Type B pancreatic cell (in vitro differentiated cells): ENCODE measurements around the gene RPS21. TPM values are rescaled to one million over a fixed set of nuclear protein-coding genes. Genes with fewer than 3 reads are reported as not detected.

Experiments used
- DNase-seq: peaks from one replicate; pipeline ENCODE4 v3.0.0; 2021; ENCODE audit warnings: mixed read lengths; ENCODE audit not compliant: unreplicated experiment; ENCODE audit errors: extremely low spot score
- H3K27ac Mint-ChIP-seq: 2 replicates; pipeline ENCODE4 v1.8.0; 2021; ENCODE audit warnings: mild to moderate bottlenecking, mixed read lengths
- H3K27me3 Mint-ChIP-seq: 2 replicates; pipeline ENCODE4 v1.8.0; 2021; ENCODE audit warnings: mixed read lengths
- H3K36me3 Mint-ChIP-seq: 2 replicates; pipeline ENCODE4 v1.8.0; 2021; ENCODE audit warnings: mixed read lengths
- H3K4me1 Mint-ChIP-seq: one replicate; pipeline ENCODE4 v1.8.0; 2021; ENCODE audit warnings: mixed read lengths; ENCODE audit not compliant: unreplicated experiment
- H3K4me3 Mint-ChIP-seq: 2 replicates; pipeline ENCODE4 v1.8.0; 2021; ENCODE audit warnings: mild to moderate bottlenecking, mixed read lengths
- H3K9me3 Mint-ChIP-seq: 2 replicates; pipeline ENCODE4 v1.8.0; 2021; ENCODE audit warnings: mixed read lengths
- total RNA-seq: library from RNA; stranded (reverse); gene quantifications from 2 replicates; pipeline ENCODE4 v1.2.1, GENCODE V29; 2021; ENCODE audit warnings: low replicate concordance
- TF ChIP-seq, protein P1 (sequence below): fragments of 200-600 bp; sonication (generic); conservative IDR thresholded peaks from 2 replicates; pipeline ENCODE4 v1.5.0; 2021; ENCODE audit warnings: antibody characterized with exemption, mild to moderate bottlenecking

RPS21 gene
- total RNA-seq, 1 donor from 2014 or later: 1,432 TPM

DNA sequence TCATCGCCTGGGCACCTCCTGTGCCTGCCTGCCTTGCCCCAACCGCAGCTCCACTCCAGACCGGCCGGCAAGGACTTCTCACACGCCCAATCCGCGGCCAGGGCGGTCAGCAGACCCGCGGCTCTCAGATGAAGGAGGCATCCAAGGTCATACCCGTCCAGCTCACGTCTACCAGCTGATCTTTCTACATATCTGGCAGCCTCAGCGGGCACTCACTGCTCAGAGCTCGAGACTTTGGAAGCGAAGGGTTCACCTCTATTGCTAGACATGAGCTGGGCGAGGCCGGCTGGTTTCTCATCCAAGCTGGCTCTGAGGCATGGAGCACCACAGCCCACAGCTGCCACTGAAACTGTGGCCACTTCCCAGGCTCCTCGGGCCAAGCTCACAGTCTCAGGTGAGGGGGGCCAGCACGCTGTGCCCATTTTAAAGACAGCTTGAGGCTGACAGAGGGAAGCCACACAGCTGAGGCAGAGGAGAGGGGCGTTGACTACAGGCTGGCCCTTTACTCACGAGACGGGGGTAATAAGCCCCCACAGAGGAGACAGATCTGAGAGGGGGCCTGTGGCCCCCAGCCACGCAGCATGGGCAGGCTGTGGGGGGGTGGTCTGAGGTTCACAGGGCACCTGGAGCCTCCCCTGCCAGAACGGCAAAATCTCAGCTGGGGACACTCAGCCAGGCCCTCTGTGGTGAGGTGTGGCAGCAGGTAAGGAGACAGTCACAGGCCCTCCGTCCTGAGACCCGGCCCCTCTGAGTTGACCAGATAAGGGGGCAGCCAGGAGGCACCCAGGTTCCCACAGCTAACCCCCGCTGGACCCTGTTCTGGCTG is 21.8 kb upstream of the RPS21 start:
- no peak for DNase-seq
- H3K4me1 Mint-ChIP-seq: peaks cover 6% of the 10 kb centered on the region

GRCh38 chr20:62365814-62366369 is 21.0 kb upstream of the RPS21 start:
- H3K27me3 Mint-ChIP-seq: no peaks in the 10 kb centered on the region
- H3K4me1 Mint-ChIP-seq: peaks cover 6% of the 10 kb centered on the region
- no peak for DNase-seq
- peak overlapping the region; percentile 89 for H3K4me3 Mint-ChIP-seq
- H3K27ac Mint-ChIP-seq: peak overlapping the region; percentile 92
- no peaks in the 10 kb centered on the region for H3K36me3 Mint-ChIP-seq
- TF ChIP-seq, protein P1, sequence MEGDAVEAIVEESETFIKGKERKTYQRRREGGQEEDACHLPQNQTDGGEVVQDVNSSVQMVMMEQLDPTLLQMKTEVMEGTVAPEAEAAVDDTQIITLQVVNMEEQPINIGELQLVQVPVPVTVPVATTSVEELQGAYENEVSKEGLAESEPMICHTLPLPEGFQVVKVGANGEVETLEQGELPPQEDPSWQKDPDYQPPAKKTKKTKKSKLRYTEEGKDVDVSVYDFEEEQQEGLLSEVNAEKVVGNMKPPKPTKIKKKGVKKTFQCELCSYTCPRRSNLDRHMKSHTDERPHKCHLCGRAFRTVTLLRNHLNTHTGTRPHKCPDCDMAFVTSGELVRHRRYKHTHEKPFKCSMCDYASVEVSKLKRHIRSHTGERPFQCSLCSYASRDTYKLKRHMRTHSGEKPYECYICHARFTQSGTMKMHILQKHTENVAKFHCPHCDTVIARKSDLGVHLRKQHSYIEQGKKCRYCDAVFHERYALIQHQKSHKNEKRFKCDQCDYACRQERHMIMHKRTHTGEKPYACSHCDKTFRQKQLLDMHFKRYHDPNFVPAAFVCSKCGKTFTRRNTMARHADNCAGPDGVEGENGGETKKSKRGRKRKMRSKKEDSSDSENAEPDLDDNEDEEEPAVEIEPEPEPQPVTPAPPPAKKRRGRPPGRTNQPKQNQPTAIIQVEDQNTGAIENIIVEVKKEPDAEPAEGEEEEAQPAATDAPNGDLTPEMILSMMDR: no peak
- no peaks in the 10 kb centered on the region for H3K9me3 Mint-ChIP-seq

More for the DNA sequence above, 21.8 kb upstream of the RPS21 start:
- Mint-ChIP-seq H3K27ac (peak overlapping the region; percentile 92), H3K36me3 (no peaks in the 10 kb centered on the region), H3K9me3 (no peaks in the 10 kb centered on the region), H3K27me3 (no peaks in the 10 kb centered on the region), H3K4me3 (peak overlapping the region; percentile 89)
- TF ChIP-seq, protein P1: no peak

DNA sequence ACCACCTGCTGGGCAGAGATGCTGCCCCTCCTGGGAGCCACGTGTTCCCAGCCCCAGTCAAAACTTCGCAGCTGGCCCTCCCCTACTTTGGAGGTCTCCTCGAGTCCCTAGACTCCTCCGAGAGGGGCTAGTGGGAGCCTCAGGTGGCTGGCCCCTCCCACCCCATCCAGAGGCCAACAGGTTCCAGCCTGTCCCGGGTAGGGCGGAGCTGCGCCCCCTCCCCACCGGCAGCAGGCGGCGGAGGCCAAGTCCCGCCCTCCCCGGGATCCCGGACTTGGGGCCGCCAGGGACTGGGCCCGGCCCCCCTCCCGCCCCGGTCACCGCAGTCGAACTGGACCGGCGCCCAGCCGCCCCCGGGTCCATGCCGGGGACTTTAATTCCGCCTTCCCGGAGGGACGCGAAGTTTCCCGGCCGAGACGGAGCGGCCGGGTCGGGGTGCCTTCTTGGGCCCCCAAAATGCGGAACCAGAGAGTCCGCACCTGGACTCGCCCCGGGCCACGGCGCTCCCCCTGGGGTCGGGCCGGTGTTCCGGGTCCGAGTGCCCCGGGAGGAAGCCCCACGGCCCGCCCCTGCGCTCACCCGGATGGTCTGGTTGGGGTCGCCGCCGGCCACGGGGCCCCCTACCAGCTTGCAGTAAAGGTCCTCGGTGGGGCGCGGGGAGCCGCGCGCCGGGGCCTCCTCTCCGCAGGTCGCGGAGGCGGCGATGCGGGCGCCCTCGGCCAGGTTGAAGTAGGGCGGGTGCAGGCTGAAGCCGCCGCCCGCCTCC is 20.4 kb upstream of the RPS21 start:
- DNase-seq: no peak
- H3K27ac Mint-ChIP-seq: peak overlapping the region; percentile 92

DNA sequence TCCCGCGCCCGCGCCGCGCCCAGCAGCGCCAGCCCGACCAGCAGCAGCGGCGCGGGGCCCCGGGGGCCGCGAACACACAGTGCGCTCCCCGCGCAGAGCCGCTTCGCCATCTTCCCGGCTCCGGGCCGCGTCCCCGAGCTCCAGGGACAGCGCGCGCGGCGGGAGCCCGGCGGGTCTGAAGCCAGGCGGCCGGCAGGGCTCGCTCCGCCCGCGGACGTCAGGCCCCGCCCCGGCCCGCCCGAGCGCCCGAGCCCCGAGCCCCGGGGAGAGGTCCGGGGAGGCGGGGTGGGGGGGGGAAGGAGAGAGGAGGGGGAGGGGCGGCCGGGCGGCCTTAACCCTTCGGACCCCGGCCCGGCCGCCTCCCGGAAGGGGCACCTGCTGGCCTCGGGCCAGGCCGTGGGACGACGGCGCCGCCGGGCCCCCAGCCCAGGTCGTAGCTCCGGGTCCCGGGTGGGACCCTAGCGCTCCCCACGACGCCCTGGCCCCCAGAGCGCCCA is 19.7 kb upstream of the RPS21 start, which contains the start of gene LAMA5:
Gene LAMA5, minus strand, starts transcription at position 177 of the 497 bp plus-strand sequence. Its CDS starts 67 bp downstream, at position 110.
- H3K36me3 Mint-ChIP-seq: no peaks in the 10 kb centered on the region
- H3K4me3 Mint-ChIP-seq: peak within 1 kb of the TSS; percentile 89
- DNase-seq: no peak
- peak within 1 kb of the TSS; percentile 92 for H3K27ac Mint-ChIP-seq
- H3K4me1 Mint-ChIP-seq: peaks cover 6% of the 10 kb centered on the region
- no peaks in the 10 kb centered on the region for H3K27me3 Mint-ChIP-seq
- no peaks in the 10 kb centered on the region for H3K9me3 Mint-ChIP-seq
- TF ChIP-seq, protein P1: no peak

More for the DNA sequence above, 20.4 kb upstream of the RPS21 start:
- Mint-ChIP-seq H3K4me1 (peaks cover 6% of the 10 kb centered on the region), H3K27me3 (no peaks in the 10 kb centered on the region), H3K36me3 (no peaks in the 10 kb centered on the region), H3K9me3 (no peaks in the 10 kb centered on the region), H3K4me3 (peak overlapping the region; percentile 89)
- TF ChIP-seq, protein P1: no peak

DNA sequence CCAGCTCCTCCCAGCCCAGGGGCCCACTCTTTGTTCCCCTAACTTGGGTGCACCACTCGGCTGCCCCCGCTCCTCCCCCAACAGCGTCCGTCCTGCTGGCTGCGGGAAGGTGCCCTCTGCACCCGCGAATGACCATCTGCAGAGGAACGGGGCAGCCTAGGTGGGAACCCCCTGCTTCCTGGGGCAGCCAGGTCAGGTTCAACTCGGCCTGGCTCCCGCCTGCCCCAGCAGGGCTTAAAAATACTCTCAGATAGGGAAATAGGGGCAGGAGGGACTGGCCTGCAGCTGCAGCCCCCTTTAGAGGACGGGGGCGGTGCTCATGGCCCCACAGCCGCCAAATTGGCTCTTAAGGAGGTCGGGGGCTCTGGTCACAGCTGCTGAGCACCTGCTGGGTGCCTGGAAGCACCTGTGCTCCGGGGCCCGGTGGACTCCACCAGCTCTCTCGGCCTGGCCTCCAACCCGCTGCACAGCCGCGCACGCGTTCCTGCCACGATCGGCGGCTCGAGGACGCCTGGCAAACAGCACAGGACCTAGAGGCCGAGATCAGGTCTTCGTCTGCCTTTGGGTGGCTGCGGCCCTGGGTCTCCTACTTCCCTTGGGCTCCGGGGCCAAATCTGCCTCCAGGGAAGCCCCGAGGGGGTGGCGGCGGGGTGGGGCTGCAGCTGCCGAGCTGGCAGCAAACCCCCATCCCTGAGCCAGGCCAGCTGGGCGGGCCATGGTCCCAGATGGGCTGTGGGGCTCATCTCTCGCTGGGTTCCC is 19.1 kb upstream of the RPS21 start:
- H3K4me1 Mint-ChIP-seq: peaks cover 6% of the 10 kb centered on the region
- no peaks in the 10 kb centered on the region for H3K27me3 Mint-ChIP-seq
- H3K27ac Mint-ChIP-seq: peak overlapping the region; percentile 77
- H3K36me3 Mint-ChIP-seq: no peaks in the 10 kb centered on the region
- no peak for DNase-seq
- H3K9me3 Mint-ChIP-seq: no peaks in the 10 kb centered on the region
- peak overlapping the region; percentile 81 for H3K4me3 Mint-ChIP-seq
- TF ChIP-seq, protein P1: no peak
